Immature natural killer cell (primary cell): ENCODE measurements around the gene P2RY11. TPM values are rescaled to one million over a fixed set of nuclear protein-coding genes. Genes with fewer than 3 reads are reported as not detected.

Source experiments
- DNase-seq, 3 donors: peaks; one replicate each; pipeline ENCODE4 v3.0.0; 2022; ENCODE audit warnings: mixed read lengths in 1 of 3
- H3K27ac Mint-ChIP-seq, 6 donors: one replicate each; pipeline ENCODE4 v1.8.0; 2020; ENCODE audit warnings: mixed read lengths in 6 of 6, mild to moderate bottlenecking in 5 of 6, inconsistent platforms in 4 of 6, moderate library complexity in 3 of 6
- H3K27me3 Mint-ChIP-seq, 3 donors: one replicate each; pipeline ENCODE4 v1.8.0; 2020 to 2021; ENCODE audit warnings: low read depth in 3 of 3, mild to moderate bottlenecking in 3 of 3, mixed read lengths in 3 of 3, moderate library complexity in 3 of 3, inconsistent platforms in 1 of 3
- H3K36me3 Mint-ChIP-seq, 3 donors: one replicate each; pipeline ENCODE4 v1.8.0; 2020; ENCODE audit warnings: mixed read lengths in 3 of 3, inconsistent platforms in 2 of 3, mild to moderate bottlenecking in 2 of 3
- H3K4me1 Mint-ChIP-seq, 2 donors: one replicate each; pipeline ENCODE4 v1.8.0; 2020; ENCODE audit warnings: inconsistent platforms in 2 of 2, mild to moderate bottlenecking in 2 of 2, mixed read lengths in 2 of 2, moderate library complexity in 1 of 2
- H3K4me3 Mint-ChIP-seq, 5 donors: one replicate each; pipeline ENCODE4 v1.8.0; 2020; ENCODE audit warnings: mild to moderate bottlenecking in 5 of 5, mixed read lengths in 5 of 5, inconsistent platforms in 3 of 5, moderate library complexity in 3 of 5
- H3K9me3 Mint-ChIP-seq, 6 donors: one replicate each; pipeline ENCODE4 v1.8.0; 2020; ENCODE audit warnings: mild to moderate bottlenecking in 6 of 6, mixed read lengths in 6 of 6, inconsistent platforms in 4 of 6, moderate library complexity in 3 of 6
- polyA plus RNA-seq, 3 donors: library from polyadenylated mRNA; unstranded; fragments of 300-500 nt; fragmentation: Illumina TruSeq; gene quantifications; one replicate each; pipeline ENCODE4 v1.2.3, GENCODE V29; 2021

P2RY11 gene
- polyA plus RNA-seq, 3 donors from 2014 or later: 2.6 to 26.7 (median 6.9) TPM

DNA sequence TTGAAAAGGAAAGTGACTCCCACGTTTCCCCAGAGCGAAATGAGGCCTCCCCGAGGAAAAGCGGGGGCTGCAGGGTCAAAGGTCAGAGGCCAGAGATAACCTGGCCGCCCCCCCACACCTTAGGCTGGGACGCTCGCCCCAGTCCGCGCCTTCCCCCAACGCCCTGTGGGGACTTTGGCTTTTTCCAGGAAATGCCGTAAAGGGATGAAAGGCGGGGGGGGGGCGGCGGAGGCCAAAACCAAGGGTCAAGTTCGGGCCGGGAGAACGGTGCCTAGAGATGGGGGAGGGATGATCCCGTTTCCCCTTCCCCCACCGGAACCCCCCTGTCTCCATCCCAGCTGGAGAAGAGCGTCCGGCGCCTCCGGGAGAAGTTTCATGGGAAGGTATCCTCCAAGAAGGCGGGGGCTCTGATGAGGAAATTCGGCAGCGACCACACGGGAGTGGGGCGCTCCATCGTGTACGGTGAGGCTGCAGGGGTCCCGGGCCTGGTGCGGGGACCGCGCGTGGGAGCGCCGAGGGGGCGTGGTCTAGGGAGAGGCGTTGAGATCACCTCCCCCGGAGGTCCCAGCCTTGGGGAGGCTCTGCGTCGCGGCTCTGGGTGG, 24.8 kb upstream of the P2RY11 start:
- H3K27me3 Mint-ChIP-seq: peaks cover 0 to 2% (median 2%) of the 10 kb centered on the region in 3 donors
- H3K27ac Mint-ChIP-seq: peak overlapping the region; percentile 44 to 89 (median 78)
- H3K36me3 Mint-ChIP-seq: peaks cover under 1 to 9% (median 2%) of the 10 kb centered on the region in 3 donors
- peak in 1 of 3 donors; percentile 20 for DNase-seq
- H3K4me3 Mint-ChIP-seq: peak overlapping the region; percentile 79 to 91 (median 88)
- H3K9me3 Mint-ChIP-seq: no peaks in the 10 kb centered on the region
- H3K4me1 Mint-ChIP-seq: peaks cover 9 to 15% of the 10 kb centered on the region in 2 donors

DNA sequence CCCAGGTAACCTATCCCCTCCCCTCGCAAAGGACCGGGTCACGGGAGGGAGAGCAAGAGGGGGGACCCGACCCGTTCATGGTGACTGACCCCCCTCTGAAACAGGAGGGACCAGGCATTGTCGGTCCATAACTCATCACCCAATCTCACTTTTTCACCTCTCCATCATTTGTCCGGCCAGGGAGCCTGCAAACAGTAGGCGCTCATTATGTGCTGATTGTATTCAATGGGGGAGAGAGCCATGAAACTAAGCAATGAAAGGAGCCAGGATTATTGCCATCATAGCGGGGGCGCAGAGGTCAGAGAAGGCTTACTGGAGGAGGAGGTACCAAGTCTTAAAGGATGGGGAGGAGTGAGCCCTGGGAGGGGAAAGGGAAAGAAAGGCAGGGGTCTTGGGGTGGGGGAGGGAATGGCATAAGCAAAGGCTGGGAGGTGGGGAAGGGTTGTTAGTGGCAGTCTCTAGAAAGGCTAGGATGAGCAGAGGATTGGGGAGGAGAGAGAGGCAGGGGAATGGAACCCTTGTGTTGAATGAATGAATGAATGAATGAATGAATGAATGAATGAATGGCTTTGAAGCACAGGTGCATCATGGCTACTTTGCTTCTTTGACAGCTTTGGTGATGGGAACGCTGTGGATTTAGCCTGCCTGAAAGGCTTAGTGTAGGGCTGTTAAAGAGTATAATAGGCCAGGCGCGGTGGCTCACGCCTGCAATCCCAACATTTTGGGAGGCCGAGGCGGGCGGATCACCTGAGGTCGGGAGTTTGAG, 24.0 kb upstream of the P2RY11 start:
- H3K27ac Mint-ChIP-seq: peak overlapping the region; percentile 44 to 85 (median 76)
- H3K27me3 Mint-ChIP-seq: peaks cover 0 to 2% (median 0%) of the 10 kb centered on the region in 3 donors
- peaks cover 9 to 18% of the 10 kb centered on the region in 2 donors for H3K4me1 Mint-ChIP-seq
- H3K36me3 Mint-ChIP-seq: peaks cover 4 to 13% (median 6%) of the 10 kb centered on the region in 3 donors
- no peaks in the 10 kb centered on the region for H3K9me3 Mint-ChIP-seq
- peak overlapping the region; percentile 79 to 91 (median 88) for H3K4me3 Mint-ChIP-seq
- DNase-seq: no peak

GRCh38 chr19:10088949-10089554, 22.4 kb upstream of the P2RY11 start:
- Mint-ChIP-seq H3K4me1 (peaks cover 15 to 19% of the 10 kb centered on the region in 2 donors), H3K27ac (peak overlapping the region in 1 of 6 donors; percentile 46), H3K9me3 (no peaks in the 10 kb centered on the region), H3K36me3 (peaks cover 12 to 20% (median 15%) of the 10 kb centered on the region in 3 donors), H3K27me3 (peaks cover 0 to 2% (median 0%) of the 10 kb centered on the region in 3 donors), H3K4me3 (peak overlapping the region in 1 of 5 donors; percentile 24)
- no peak for DNase-seq

DNA sequence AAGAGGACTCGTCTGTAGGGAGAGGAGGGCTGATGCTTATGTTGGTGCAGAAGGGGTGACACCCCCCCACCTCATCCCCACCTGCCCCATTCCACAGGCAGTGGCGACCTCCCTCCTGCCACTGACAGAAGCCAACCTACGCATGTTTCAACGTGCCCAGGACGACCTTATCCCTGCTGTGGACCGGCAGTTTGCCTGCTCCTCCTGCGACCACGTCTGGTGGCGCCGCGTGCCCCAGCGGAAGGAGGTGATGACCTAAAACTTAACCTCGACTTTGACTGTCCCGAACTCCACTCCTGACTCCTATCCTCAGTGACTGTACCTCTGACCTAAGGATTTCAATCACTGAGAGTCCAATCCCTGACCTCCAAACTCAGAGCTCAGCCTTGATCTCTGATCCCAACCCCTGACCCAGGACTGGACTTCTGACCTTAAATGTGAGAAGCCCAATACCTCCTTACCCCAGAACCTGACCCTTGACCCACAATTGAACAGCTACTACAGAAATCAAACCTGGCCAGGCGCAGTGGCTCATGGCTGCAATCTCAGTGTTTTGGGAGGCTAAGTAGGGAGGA, 21.6 kb upstream of the P2RY11 start:
- H3K27me3 Mint-ChIP-seq: peaks cover 0 to 3% (median 2%) of the 10 kb centered on the region in 3 donors
- no peaks in the 10 kb centered on the region for H3K9me3 Mint-ChIP-seq
- H3K4me1 Mint-ChIP-seq: peaks cover 15 to 19% of the 10 kb centered on the region in 2 donors
- peaks cover 12 to 20% (median 17%) of the 10 kb centered on the region in 3 donors for H3K36me3 Mint-ChIP-seq
- DNase-seq: no peak
- peak overlapping the region in 2 of 6 donors; percentile 46 to 86 for H3K27ac Mint-ChIP-seq
- H3K4me3 Mint-ChIP-seq: no peak overlapping the region

GRCh38 chr19:10091370-10091687, 20.2 kb upstream of the P2RY11 start:
- DNase-seq: no peak
- Mint-ChIP-seq H3K9me3 (no peaks in the 10 kb centered on the region), H3K27me3 (peaks cover 2 to 5% (median 3%) of the 10 kb centered on the region in 3 donors), H3K27ac (peak overlapping the region in 1 of 6 donors; percentile 13), H3K36me3 (peaks cover 12 to 20% (median 17%) of the 10 kb centered on the region in 3 donors), H3K4me1 (peaks cover 19 to 21% of the 10 kb centered on the region in 2 donors), H3K4me3 (no peak overlapping the region)

DNA sequence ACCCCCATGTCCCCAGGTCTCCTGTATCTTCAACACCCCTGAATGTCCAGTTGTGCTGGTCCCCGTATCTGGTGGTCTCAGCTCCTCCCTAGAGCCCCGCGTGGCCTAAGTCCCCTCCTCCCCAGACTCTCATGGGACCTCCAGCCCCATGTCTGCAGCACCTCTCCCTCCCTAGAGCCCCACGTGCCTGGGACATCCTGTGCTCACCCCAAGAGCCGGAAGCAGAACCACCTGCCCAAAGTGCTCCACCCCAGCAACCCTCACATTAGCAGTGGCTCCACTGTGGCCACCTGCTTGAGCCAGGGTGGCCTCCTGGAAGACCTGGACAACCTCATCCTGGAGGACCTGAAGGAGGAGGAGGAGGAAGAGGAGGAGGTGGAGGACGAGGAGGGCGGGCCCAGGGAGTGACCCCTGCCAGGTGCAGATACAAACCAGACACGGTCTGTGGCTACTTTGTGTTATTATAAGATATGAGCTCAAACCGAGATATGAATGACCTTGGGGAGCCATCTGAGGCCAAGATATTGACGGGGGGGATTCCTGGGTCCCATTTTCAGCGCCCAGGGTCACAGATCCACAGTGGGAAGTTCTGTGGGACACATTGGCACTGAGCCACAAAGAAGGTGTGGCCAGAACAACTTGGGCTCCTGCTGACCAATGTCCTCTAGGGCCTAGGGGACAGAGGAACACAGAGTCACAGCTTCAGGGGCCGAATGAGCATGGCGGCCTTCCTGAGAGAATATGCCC, 19.4 kb upstream of the P2RY11 start:
- Mint-ChIP-seq H3K36me3 (peaks cover 12 to 20% (median 17%) of the 10 kb centered on the region in 3 donors), H3K27me3 (peaks cover 2 to 5% (median 3%) of the 10 kb centered on the region in 3 donors), H3K9me3 (no peaks in the 10 kb centered on the region), H3K27ac (peak overlapping the region in 4 of 6 donors; percentile 8 to 60 (median 20)), H3K4me1 (peaks cover 20 to 22% of the 10 kb centered on the region in 2 donors), H3K4me3 (no peak overlapping the region)
- DNase-seq: no peak

- no peak for DNase-seq
- peaks cover 12 to 20% (median 17%) of the 10 kb centered on the region in 3 donors for H3K36me3 Mint-ChIP-seq
- H3K27me3 Mint-ChIP-seq: peaks cover 2 to 5% (median 3%) of the 10 kb centered on the region in 3 donors
- peak overlapping the region in 4 of 6 donors; percentile 18 to 65 (median 57) for H3K27ac Mint-ChIP-seq
- no peak overlapping the region for H3K4me3 Mint-ChIP-seq
- H3K9me3 Mint-ChIP-seq: no peaks in the 10 kb centered on the region
- peaks cover 13 to 18% of the 10 kb centered on the region in 2 donors for H3K4me1 Mint-ChIP-seq
These were observed 18.7 kb upstream of the P2RY11 start for GRCh38 chr19:10092648-10093294.

DNA sequence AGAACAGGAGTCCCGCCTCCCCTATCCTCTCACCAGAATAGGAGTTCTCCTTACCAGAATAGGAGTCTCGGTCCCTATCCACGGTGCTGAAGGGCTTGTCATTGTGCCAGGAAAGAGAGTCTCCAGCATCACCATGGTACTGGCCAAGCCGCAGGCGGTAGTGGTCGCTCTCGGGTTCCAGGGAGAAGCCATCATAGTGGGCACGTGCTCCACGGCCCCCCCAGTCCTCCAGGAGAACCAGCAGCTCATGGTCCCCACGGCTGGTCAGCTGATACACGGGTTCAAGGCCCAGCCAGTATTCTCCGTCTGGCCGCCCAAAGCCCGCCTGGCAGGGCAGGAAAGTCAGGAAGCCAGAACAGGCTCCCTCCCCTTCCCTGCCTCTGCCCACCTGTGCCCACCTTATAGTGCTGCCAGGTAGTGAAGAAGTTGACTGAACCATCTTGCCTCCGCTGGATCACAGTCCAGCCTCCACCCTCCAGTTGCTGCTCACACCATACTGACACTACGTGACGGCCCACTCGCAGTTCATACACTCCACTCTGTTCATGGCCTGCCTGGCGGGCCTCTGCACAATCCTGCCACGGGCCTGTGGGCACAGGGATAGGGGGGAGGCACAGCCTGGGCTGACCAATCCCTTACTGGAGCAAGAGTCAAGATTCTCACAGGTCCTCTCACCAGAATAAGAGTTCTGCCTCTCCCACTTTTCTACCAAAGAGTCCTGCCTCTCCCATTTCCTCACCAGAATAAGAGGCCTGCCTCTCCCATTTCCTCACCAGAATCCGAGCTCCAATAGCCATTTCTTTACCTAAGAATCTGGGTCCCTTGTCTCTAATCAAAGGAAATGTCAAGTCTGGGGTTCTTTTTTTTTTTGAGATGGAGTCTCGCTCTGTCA, 18.0 kb upstream of the P2RY11 start:
- Mint-ChIP-seq H3K27ac (peak overlapping the region; percentile 36 to 71 (median 62)), H3K36me3 (peaks cover 12 to 20% (median 17%) of the 10 kb centered on the region in 3 donors), H3K9me3 (no peaks in the 10 kb centered on the region), H3K4me3 (no peak overlapping the region), H3K4me1 (peaks cover 18 to 23% of the 10 kb centered on the region in 2 donors), H3K27me3 (peaks cover 2 to 7% (median 6%) of the 10 kb centered on the region in 3 donors)
- no peak for DNase-seq

GRCh38 chr19:10095622-10095947, 15.9 kb upstream of the P2RY11 start:
- H3K4me3 Mint-ChIP-seq: peak overlapping the region; percentile 2 to 74 (median 47)
- DNase-seq: no peak
- H3K36me3 Mint-ChIP-seq: peaks cover 12 to 17% (median 12%) of the 10 kb centered on the region in 3 donors
- H3K9me3 Mint-ChIP-seq: no peaks in the 10 kb centered on the region
- peak overlapping the region in 5 of 6 donors; percentile 34 to 82 (median 65) for H3K27ac Mint-ChIP-seq
- peaks cover 37 to 41% of the 10 kb centered on the region in 2 donors for H3K4me1 Mint-ChIP-seq
- peaks cover 13% of the 10 kb centered on the region in 3 donors for H3K27me3 Mint-ChIP-seq

DNA sequence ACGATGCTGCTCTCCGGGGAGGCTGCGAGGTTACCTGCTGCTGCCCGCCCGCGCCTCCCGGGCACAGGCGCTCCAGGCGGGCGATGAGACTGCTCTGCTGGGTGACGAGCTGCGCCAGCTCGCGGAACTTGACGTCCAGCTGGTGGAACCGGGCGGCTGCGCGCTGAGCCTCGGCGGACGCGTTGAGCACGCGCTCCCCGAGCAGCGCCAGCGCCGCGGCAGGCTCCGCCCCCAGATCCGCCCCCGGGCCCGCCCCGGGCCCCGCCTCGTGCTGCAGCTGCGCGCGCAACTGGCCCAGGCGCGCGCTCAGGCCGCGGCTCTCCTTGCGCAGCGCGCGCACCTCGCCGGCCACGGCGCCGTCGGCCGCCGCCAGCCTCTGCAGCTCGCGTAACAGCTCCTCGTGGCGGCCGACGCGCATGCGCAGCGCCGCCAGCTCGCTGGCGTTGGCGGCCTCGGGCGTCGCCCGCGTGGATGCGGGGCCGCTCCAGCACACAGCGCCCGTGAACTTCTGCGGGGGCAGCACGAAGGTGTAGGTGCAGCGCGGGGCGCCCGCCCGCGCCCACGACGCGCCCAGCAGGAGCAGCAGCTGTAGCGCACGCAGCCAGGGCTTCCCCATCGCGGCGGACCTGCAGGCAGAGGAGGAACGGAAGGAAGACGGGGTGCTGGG, 15.4 kb upstream of the P2RY11 start:
- H3K4me3 Mint-ChIP-seq: peak overlapping the region; percentile 30 to 74 (median 55)
- H3K36me3 Mint-ChIP-seq: peaks cover 12 to 17% (median 12%) of the 10 kb centered on the region in 3 donors
- H3K27ac Mint-ChIP-seq: peak overlapping the region in 5 of 6 donors; percentile 34 to 82 (median 65)
- no peaks in the 10 kb centered on the region for H3K9me3 Mint-ChIP-seq
- H3K27me3 Mint-ChIP-seq: peaks cover 13 to 14% (median 14%) of the 10 kb centered on the region in 3 donors
- DNase-seq: peak; percentile 90 to 94 (median 94)
- H3K4me1 Mint-ChIP-seq: peaks cover 42 to 45% of the 10 kb centered on the region in 2 donors

DNA sequence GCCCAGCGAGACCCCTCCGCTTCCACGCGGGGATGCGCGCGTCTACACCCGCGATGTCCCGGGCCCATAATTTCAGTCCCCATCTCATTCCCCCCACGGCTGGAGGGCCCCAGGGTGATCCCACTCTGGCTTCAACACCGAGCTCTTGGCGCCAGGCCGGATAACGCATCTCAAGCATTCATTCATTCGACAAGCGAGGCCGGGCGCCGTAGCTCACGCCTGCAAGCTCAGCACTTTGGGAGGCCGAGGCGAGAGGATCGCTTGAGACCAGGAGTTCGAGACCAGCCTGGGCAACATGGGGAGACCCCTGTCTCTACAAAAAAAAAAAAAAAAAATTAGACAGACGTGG, 14.9 kb upstream of the P2RY11 start:
- H3K4me3 Mint-ChIP-seq: peak overlapping the region; percentile 29 to 55 (median 46)
- peaks cover 10 to 17% (median 12%) of the 10 kb centered on the region in 3 donors for H3K36me3 Mint-ChIP-seq
- H3K9me3 Mint-ChIP-seq: no peaks in the 10 kb centered on the region
- peak overlapping the region in 4 of 6 donors; percentile 17 to 78 (median 38) for H3K27ac Mint-ChIP-seq
- H3K27me3 Mint-ChIP-seq: peaks cover 13 to 14% (median 14%) of the 10 kb centered on the region in 3 donors
- H3K4me1 Mint-ChIP-seq: peaks cover 44 to 48% of the 10 kb centered on the region in 2 donors
- DNase-seq: no peak
